Type B pancreatic cell (in vitro differentiated cells): Measurements from ENCODE around the gene HLA-F. TPM values are rescaled to one million over a fixed set of nuclear protein-coding genes. Genes with fewer than 3 reads are reported as not detected.

Experiments
- DNase-seq: peaks from one replicate; pipeline ENCODE4 v3.0.0; 2021; ENCODE audit warnings: mixed read lengths; ENCODE audit not compliant: unreplicated experiment; ENCODE audit errors: extremely low spot score
- H3K27ac Mint-ChIP-seq: 2 replicates; pipeline ENCODE4 v1.8.0; 2021; ENCODE audit warnings: mild to moderate bottlenecking, mixed read lengths
- H3K27me3 Mint-ChIP-seq: 2 replicates; pipeline ENCODE4 v1.8.0; 2021; ENCODE audit warnings: mixed read lengths
- H3K36me3 Mint-ChIP-seq: 2 replicates; pipeline ENCODE4 v1.8.0; 2021; ENCODE audit warnings: mixed read lengths
- H3K4me1 Mint-ChIP-seq: one replicate; pipeline ENCODE4 v1.8.0; 2021; ENCODE audit warnings: mixed read lengths; ENCODE audit not compliant: unreplicated experiment
- H3K4me3 Mint-ChIP-seq: 2 replicates; pipeline ENCODE4 v1.8.0; 2021; ENCODE audit warnings: mild to moderate bottlenecking, mixed read lengths
- H3K9me3 Mint-ChIP-seq: 2 replicates; pipeline ENCODE4 v1.8.0; 2021; ENCODE audit warnings: mixed read lengths
- CTCF ChIP-seq: fragments of 200-600 bp; sonication (generic); conservative IDR thresholded peaks from 2 replicates; pipeline ENCODE4 v1.5.0; 2021; ENCODE audit warnings: antibody characterized with exemption, mild to moderate bottlenecking
- total RNA-seq: library from RNA; stranded (reverse); gene quantifications from 2 replicates; pipeline ENCODE4 v1.2.1, GENCODE V29; 2021; ENCODE audit warnings: low replicate concordance

HLA-F gene
- total RNA-seq, 1 donor from 2014 or later = 2.8 TPM

DNA sequence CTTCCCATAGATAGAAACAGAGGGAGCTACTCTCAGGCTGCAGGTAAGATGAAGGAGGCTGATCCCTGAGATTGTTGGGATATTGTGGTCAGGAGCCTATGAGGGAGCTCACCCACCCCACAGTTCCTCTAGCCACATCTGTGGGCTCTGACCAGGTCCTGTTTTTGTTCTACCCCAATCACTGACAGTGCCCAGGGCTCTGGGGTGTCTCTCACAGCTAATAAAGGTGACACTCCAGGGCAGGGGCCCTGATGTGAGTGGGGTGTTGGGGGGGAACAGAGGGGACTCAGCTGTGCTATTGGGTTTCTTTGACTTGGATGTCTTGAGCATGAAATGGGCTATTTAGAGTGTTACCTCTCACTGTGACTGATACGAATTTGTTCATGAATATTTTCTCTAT is 2.8 kb downstream of the HLA-F start:
- no peaks in the 10 kb centered on the region for H3K36me3 Mint-ChIP-seq
- H3K27ac Mint-ChIP-seq = no peak overlapping the region
- H3K4me3 Mint-ChIP-seq = no peak overlapping the region
- no peaks in the 10 kb centered on the region for H3K4me1 Mint-ChIP-seq
- peaks cover 95% of the 10 kb centered on the region for H3K27me3 Mint-ChIP-seq
- no peaks in the 10 kb centered on the region for H3K9me3 Mint-ChIP-seq
- no peak for DNase-seq
- no peak for TF ChIP-seq CTCF

DNA sequence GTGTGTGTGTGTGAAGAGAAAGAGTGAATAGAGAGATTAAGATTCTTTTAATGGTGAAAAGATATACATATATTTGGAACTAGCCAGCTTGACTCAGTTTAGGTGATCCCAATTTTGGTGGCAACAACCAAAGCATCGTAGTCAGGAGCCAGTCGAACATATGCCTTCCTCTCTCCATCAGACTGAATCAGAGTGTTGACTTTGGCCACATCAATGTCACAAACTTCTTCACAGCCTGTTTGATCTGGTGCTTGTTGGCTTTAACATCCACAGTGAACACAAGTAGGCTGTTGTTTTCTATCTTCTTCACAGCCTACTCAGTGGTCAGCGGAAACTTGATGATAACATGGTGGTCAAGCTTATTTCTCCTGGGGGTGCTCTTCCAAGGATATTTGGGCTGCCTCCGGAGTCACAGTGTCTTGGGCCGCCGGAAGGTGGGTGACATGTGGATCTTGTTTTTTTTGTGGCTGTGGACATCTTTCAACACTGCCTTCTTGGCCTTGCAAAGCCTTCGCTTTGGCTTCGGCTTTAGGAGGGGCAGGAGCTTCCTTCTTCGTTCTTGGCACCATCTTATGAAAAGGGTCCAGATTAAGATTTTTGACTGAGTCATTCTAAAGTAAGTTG is 3.4 kb downstream of the HLA-F start:
- no peak overlapping the region for H3K27ac Mint-ChIP-seq
- peaks cover 95% of the 10 kb centered on the region for H3K27me3 Mint-ChIP-seq
- no peaks in the 10 kb centered on the region for H3K4me1 Mint-ChIP-seq
- H3K9me3 Mint-ChIP-seq = no peaks in the 10 kb centered on the region
- no peak for DNase-seq
- H3K36me3 Mint-ChIP-seq = no peaks in the 10 kb centered on the region
- H3K4me3 Mint-ChIP-seq = no peak overlapping the region
- TF ChIP-seq CTCF = no peak

DNA sequence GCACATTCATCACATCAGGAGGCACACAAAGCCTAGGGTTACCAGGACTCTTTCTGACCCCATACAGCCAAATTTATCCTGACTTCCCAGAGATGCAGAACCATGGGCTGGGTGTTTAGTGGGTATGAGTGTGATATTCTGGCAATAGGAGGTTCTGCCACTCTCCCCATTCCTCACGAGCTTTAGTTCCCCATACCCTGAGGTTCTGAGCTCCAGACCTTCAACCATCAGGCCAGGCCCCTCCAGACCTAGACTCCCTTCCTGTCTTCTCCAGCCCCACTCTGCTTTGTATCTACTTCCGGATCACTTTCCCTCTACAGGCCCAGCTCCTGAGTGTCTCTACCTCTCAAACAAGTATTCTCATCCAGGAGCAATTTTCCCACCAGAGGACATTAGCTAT is 4.4 kb downstream of the HLA-F start:
- Mint-ChIP-seq H3K4me1 (no peaks in the 10 kb centered on the region), H3K27me3 (peaks cover 90% of the 10 kb centered on the region), H3K4me3 (no peak overlapping the region), H3K27ac (no peak overlapping the region), H3K36me3 (no peaks in the 10 kb centered on the region), H3K9me3 (no peaks in the 10 kb centered on the region)
- no peak for TF ChIP-seq CTCF
- DNase-seq = no peak

- no peaks in the 10 kb centered on the region for H3K36me3 Mint-ChIP-seq
- DNase-seq = no peak
- peaks cover 87% of the 10 kb centered on the region for H3K27me3 Mint-ChIP-seq
- no peak overlapping the region for H3K4me3 Mint-ChIP-seq
- no peaks in the 10 kb centered on the region for H3K4me1 Mint-ChIP-seq
- no peak for TF ChIP-seq CTCF
- no peak overlapping the region for H3K27ac Mint-ChIP-seq
- no peaks in the 10 kb centered on the region for H3K9me3 Mint-ChIP-seq
Measured at GRCh38 chr6:29728173-29728874, 5.1 kb downstream of the HLA-F start.

GRCh38 chr6:29728875-29729270 is 5.6 kb downstream of the HLA-F start:
- no peaks in the 10 kb centered on the region for H3K4me1 Mint-ChIP-seq
- peaks cover 86% of the 10 kb centered on the region for H3K27me3 Mint-ChIP-seq
- H3K9me3 Mint-ChIP-seq = no peaks in the 10 kb centered on the region
- no peaks in the 10 kb centered on the region for H3K36me3 Mint-ChIP-seq
- no peak for TF ChIP-seq CTCF
- no peak overlapping the region for H3K4me3 Mint-ChIP-seq
- H3K27ac Mint-ChIP-seq = no peak overlapping the region
- no peak for DNase-seq
